PC-9 (cell line): ENCODE results near the gene MLIP. TPM values are rescaled to one million over a fixed set of nuclear protein-coding genes. Genes with fewer than 3 reads are reported as not detected.

Experiments used
- BruUV-seq: library from RNA; stranded (reverse); fragments of 400-500 nt; replicated peaks from 2 replicates; lab custom pipeline; 2021; lab: Mats Ljungman, UMichigan
- CTCF ChIA-PET: fragments of 300-600 bp; sonication (Branson Sonifier 250); formaldehyde crosslinking; loops from one replicate; lab custom pipeline; 2022; ENCODE audit warnings: antibody characterized with exemption; lab: Charles Lee
- POLR2A ChIA-PET: fragments of 300-600 bp; sonication (Branson Sonifier 250); formaldehyde crosslinking; loops from one replicate; lab custom pipeline; 2022; ENCODE audit warnings: antibody characterized with exemption; ENCODE audit not compliant: unreplicated experiment; lab: Charles Lee
- DNase-seq, 2 experiments: peaks; one replicate each; pipeline versions ENCODE4 v3.0.0 to v3.0.0-alpha.2; 2015 to 2022; ENCODE audit warnings: mixed read lengths in 1 of 2
- H2AFZ ChIP-seq: fragments of 200-600 bp; sonication (generic); 2 replicates; pipeline ENCODE4 v1.8.1; 2017; ENCODE audit warnings: antibody characterized with exemption
- H3F3A ChIP-seq: fragments of 200-600 bp; sonication (generic); 2 replicates; pipeline ENCODE4 v1.8.1; 2017; ENCODE audit warnings: antibody characterized with exemption, mild to moderate bottlenecking, low read depth; ENCODE audit not compliant: insufficient read depth
- H3K27ac ChIP-seq: fragments of 200-600 bp; sonication (generic); 2 replicates; pipeline ENCODE4 v1.6.1; 2016; ENCODE audit warnings: mixed run types
- H3K27me3 ChIP-seq: fragments of 200-600 bp; sonication (generic); 2 replicates; pipeline ENCODE4 v1.6.1; 2016; ENCODE audit warnings: low read depth, mixed run types; ENCODE audit not compliant: insufficient read depth
- H3K36me3 ChIP-seq: fragments of 200-600 bp; sonication (generic); 2 replicates; pipeline ENCODE4 v1.6.1; 2016; ENCODE audit warnings: low read depth, mixed run types
- H3K4me1 ChIP-seq: fragments of 200-600 bp; sonication (generic); replicated peaks from 2 replicates; pipeline ENCODE4 v1.6.1; 2016; ENCODE audit warnings: mixed run types; ENCODE audit not compliant: insufficient read depth
- H3K4me2 ChIP-seq: fragments of 200-600 bp; sonication (generic); 2 replicates; pipeline ENCODE4 v1.6.1; 2017; ENCODE audit warnings: mixed run types
- H3K4me3 ChIP-seq: fragments of 200-600 bp; sonication (generic); 2 replicates; pipeline ENCODE4 v1.6.1; 2016; ENCODE audit warnings: mixed run types
- H3K79me2 ChIP-seq: fragments of 200-600 bp; sonication (generic); 2 replicates; pipeline ENCODE4 v1.6.1; 2017; ENCODE audit warnings: low read depth, mixed run types
- H3K9me2 ChIP-seq: fragments of 200-600 bp; sonication (generic); 2 replicates; pipeline ENCODE4 v1.8.1; 2017; ENCODE audit warnings: mild to moderate bottlenecking; ENCODE audit not compliant: insufficient read depth
- H3K9me3 ChIP-seq: fragments of 200-600 bp; sonication (generic); 2 replicates; pipeline ENCODE4 v1.8.1; 2016; ENCODE audit warnings: low read depth; ENCODE audit not compliant: insufficient read depth
- H4K20me1 ChIP-seq: fragments of 200-600 bp; sonication (generic); 2 replicates; pipeline ENCODE4 v1.8.1; 2017; ENCODE audit not compliant: insufficient read depth
- CTCF ChIP-seq: fragments of 200-600 bp; sonication (generic); conservative IDR thresholded peaks from 2 replicates; pipeline ENCODE4 v1.6.1; 2017; ENCODE audit warnings: mixed run types, antibody characterized with exemption, mild to moderate bottlenecking, moderate library complexity
- EZH2 ChIP-seq: fragments of 200-600 bp; sonication (generic); IDR thresholded peaks from 2 replicates; pipeline ENCODE4 v1.8.0; 2017; ENCODE audit warnings: antibody characterized with exemption, low read depth
- intact Hi-C: fragments of 100-400 bp; cut with micrococcal nuclease; formaldehyde crosslinking; loops from one replicate; pipeline ENCODE4 v1.10.0; 2022; ENCODE audit not compliant: unreplicated experiment
- total RNA-seq: library from RNA; stranded (reverse); gene quantifications from 2 replicates; pipeline ENCODE4 v1.2.3, GENCODE V29; 2021

The MLIP gene
- total RNA-seq, 1 experiment from 2014 or later, result 0.79 TPM

GRCh38 chr6:54301770-54302169 lies 190.5 kb downstream of the MLIP start:
- H3K27ac ChIP-seq, result no peak overlapping the region
- H4K20me1 ChIP-seq, result no peaks in the 10 kb centered on the region
- no peaks in the 10 kb centered on the region for H3K79me2 ChIP-seq
- DNase-seq, result no peak
- CTCF ChIA-PET, result no interaction called here
- H3K27me3 ChIP-seq, result no peaks in the 10 kb centered on the region
- H3F3A ChIP-seq, result no peaks in the 10 kb centered on the region
- H3K9me2 ChIP-seq, result no peaks in the 10 kb centered on the region
- intact Hi-C loops, result no loop called here
- BruUV-seq, result no TSS peak
- POLR2A ChIA-PET, result no interaction called here
- TF ChIP-seq EZH2, result no peak
- no peak for TF ChIP-seq CTCF
- H3K4me3 ChIP-seq, result no peak overlapping the region
- no peaks in the 10 kb centered on the region; the same call in 1 of the 2 replicates for H3K9me3 ChIP-seq
- no peak overlapping the region for H3K4me2 ChIP-seq
- no peaks in the 10 kb centered on the region for H3K36me3 ChIP-seq
- H3K4me1 ChIP-seq, result no peaks in the 10 kb centered on the region
- no peak overlapping the region for H2AFZ ChIP-seq

DNA sequence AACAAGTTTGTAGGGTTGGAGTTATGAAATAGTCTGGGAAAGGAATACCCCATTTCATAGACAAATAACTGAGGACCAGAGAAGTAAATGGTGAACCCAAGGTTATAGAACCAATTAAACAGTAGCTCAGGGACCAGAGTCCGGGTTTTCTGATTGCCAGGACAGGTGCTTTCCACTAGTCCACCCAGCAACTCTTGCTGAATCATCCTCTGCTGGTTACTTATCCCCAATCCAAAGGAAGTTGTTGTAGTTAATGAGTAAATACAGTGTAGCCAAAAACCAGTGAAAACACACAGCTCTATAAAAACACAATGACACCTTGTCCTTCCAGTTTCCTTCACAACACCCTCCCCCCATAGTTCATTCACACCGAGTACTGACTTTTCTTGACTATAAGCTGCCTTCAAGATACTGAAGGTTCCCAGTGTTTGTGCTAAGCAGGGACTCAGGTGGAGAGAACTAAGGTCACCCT lies 196.2 kb downstream of the MLIP start:
- Histone ChIP-seq H4K20me1 (no peaks in the 10 kb centered on the region), H3K27ac (no peak overlapping the region), H3K27me3 (no peaks in the 10 kb centered on the region), H3K79me2 (no peaks in the 10 kb centered on the region), H3K4me3 (no peak overlapping the region), H3K4me1 (0 out of 2 replicates have a peak, but pooled peaks cover 4% of the 10 kb centered on the region), H3K9me2 (no peaks in the 10 kb centered on the region), H2AFZ (peak overlapping the region; percentile 66; the same call in 1 of the 2 replicates), H3K9me3 (no peaks in the 10 kb centered on the region), H3F3A (no peaks in the 10 kb centered on the region), H3K36me3 (no peaks in the 10 kb centered on the region), H3K4me2 (no peak overlapping the region)
- intact Hi-C loops, result no loop called here
- ChIA-PET CTCF (no interaction called here), POLR2A (no interaction called here)
- no TSS peak for BruUV-seq
- TF ChIP-seq CTCF (no peak), EZH2 (no peak)
- no peak for DNase-seq

DNA sequence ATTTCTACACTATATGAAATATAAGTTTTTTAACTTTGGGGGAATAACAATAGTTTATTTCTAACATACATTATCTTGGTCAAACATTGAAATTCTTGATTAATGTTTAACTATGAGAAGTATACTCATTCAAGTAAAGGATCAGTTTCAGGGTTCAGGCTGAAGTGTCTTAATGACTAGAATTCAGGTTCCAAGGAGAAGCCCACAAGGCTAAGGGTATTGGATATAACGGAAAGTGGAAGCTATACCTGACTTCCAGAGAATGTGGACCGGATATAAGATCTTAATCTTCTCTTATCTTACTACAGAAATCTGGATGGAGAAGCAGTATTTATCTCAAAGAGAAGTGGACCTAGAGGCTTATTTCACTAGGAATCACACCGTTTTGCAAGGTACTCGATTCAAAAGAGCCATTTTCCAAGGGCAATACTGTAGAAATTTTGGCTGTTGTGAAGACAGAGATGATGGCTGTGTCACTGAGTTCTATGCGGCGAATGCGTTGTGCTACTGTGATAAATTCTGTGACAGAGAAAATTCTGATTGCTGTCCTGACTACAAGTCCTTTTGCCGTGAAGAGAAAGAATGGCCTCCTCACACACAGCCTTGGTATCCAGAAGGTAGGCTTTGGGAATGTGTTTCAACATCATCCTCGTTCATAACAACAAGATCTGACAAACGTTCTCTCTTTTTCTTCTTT lies 197.2 kb downstream of the MLIP start, which contains the start of gene TINAG:
TINAG (plus strand) TSS at position 153 of the 697 bp plus-strand sequence; CDS start at position 263, 110 bp downstream.
- Histone ChIP-seq H3K9me3 (no peaks in the 10 kb centered on the region), H3K4me2 (no peak within 1 kb of the TSS), H3K4me3 (no peak within 1 kb of the TSS), H2AFZ (peak within 1 kb of the TSS; percentile 66; the same call in 1 of the 2 replicates), H4K20me1 (no peaks in the 10 kb centered on the region), H3K27ac (no peak within 1 kb of the TSS), H3K27me3 (no peaks in the 10 kb centered on the region), H3K9me2 (no peaks in the 10 kb centered on the region), H3K79me2 (no peaks in the 10 kb centered on the region), H3F3A (no peaks in the 10 kb centered on the region), H3K4me1 (0 out of 2 replicates have a peak, but pooled peaks cover 4% of the 10 kb centered on the region), H3K36me3 (no peaks in the 10 kb centered on the region)
- POLR2A ChIA-PET, result no interaction called here
- intact Hi-C loops, result no loop called here
- CTCF ChIA-PET, result no interaction called here
- BruUV-seq, result no TSS peak
- DNase-seq, result no peak
- TF ChIP-seq CTCF, result no peak
- no peak for TF ChIP-seq EZH2
